Liver (tissue), 3 donors: Measurements from ENCODE around the gene TBCB.

Experiments
- CTCF ChIP-seq: fragments of 150-350 bp; IDR thresholded peaks from 2 replicates; pipeline ENCODE4 v1.5.1; 2017; ENCODE audit warnings: improper control_type of control experiment, low read depth, low read length; ENCODE audit not compliant: missing input control
- EGR1 ChIP-seq, 2 donors: IDR thresholded peaks; 2 replicates each; pipeline ENCODE4 v1.6.1; 2016 to 2018; ENCODE audit warnings: antibody characterized with exemption in 2 of 2, low read depth in 2 of 2
- HNF4A ChIP-seq, 2 donors: conservative IDR thresholded peaks; 2 replicates each; pipeline ENCODE4 v1.6.1; 2016; ENCODE audit warnings: antibody characterized with exemption in 2 of 2, mild to moderate bottlenecking in 2 of 2
- HNF4G ChIP-seq: IDR thresholded peaks from 2 replicates; pipeline ENCODE4 v1.6.1; 2016; ENCODE audit warnings: antibody characterized with exemption
- JUND ChIP-seq, 2 donors: IDR thresholded peaks; 2 replicates each; pipeline ENCODE4 v1.6.1; 2016; ENCODE audit warnings: antibody characterized with exemption in 2 of 2
- SP1 ChIP-seq: IDR thresholded peaks from 2 replicates; pipeline ENCODE4 v1.6.1; 2018; ENCODE audit warnings: antibody characterized with exemption, mild to moderate bottlenecking
- TAF1 ChIP-seq: conservative IDR thresholded peaks from 2 replicates; pipeline ENCODE4 v1.6.1; 2016; ENCODE audit warnings: antibody characterized with exemption, mild to moderate bottlenecking
- YY1 ChIP-seq: IDR thresholded peaks from 2 replicates; pipeline ENCODE4 v1.6.1; 2016; ENCODE audit warnings: antibody characterized with exemption, mild to moderate bottlenecking
- donor health status: healthy.
- donor health status: healthy.

GRCh38 chr19:36072081-36072480 is 43.2 kb upstream of the TBCB start:
- TF ChIP-seq YY1 (no peak), CTCF (no peak), TAF1 (no peak), SP1 (no peak), EGR1 (IDR thresholded peaks at IDR 0.05; ENCODE audit: low read depth in 2 of 2) (no peak), HNF4G (no peak), HNF4A (conservative IDR thresholded peaks at IDR 0.05) (no peak), JUND (IDR thresholded peaks at IDR 0.05) (no peak)
